ENCODE measurements around the gene ITPKC.

DNA sequence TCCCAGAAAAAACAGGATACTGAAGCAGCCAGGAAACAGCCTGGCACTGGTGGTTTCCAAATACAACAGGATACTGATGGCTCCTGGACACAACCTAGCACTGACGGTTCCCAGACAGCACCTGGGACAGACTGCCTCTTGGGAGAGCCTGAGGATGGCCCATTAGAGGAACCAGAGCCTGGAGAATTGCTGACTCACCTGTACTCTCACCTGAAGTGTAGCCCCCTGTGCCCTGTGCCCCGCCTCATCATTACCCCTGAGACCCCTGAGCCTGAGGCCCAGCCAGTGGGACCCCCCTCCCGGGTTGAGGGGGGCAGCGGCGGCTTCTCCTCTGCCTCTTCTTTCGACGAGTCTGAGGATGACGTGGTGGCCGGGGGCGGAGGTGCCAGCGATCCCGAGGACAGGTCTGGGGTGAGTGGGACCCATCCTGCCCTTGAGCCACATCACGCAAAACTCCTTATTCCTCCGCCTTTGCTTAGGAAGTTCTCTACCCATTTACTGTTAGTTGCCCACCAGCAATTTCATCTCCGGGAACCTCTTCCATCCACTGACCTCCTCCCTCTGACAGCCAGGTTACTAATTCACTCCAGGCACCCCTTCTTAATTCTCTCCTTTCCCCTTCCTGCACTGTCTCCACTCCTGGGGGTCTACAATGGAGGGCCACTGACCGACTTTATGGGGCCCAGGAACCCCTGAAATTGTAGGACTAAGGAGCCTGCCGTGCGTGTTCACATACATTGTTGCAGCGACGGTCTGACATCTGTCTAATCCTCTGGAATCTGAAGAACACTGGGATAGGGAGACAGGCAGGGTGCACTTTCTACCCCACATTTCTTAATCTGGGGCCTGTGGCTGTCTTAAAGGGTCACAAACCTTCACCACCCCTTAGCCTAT is 1.2 kb downstream of the ITPKC start:
- TF ChIP-seq, protein P1, sequence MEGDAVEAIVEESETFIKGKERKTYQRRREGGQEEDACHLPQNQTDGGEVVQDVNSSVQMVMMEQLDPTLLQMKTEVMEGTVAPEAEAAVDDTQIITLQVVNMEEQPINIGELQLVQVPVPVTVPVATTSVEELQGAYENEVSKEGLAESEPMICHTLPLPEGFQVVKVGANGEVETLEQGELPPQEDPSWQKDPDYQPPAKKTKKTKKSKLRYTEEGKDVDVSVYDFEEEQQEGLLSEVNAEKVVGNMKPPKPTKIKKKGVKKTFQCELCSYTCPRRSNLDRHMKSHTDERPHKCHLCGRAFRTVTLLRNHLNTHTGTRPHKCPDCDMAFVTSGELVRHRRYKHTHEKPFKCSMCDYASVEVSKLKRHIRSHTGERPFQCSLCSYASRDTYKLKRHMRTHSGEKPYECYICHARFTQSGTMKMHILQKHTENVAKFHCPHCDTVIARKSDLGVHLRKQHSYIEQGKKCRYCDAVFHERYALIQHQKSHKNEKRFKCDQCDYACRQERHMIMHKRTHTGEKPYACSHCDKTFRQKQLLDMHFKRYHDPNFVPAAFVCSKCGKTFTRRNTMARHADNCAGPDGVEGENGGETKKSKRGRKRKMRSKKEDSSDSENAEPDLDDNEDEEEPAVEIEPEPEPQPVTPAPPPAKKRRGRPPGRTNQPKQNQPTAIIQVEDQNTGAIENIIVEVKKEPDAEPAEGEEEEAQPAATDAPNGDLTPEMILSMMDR (IDR thresholded peaks at IDR 0.05): no peak
- no peak for TF ChIP-seq POLR2A (IDR thresholded peaks at IDR 0.05)

Data from vagina (tissue), 2 donors.